Left renal cortex interstitium (tissue), 4 donors: ENCODE measurements around the gene PCGF5. TPM values are rescaled to one million over a fixed set of nuclear protein-coding genes. Genes with fewer than 3 reads are reported as not detected.
"Not testable (repeated sequence)": the region's sequence is repeated elsewhere in the genome, so short reads cannot be mapped to it uniquely, and the experiment has no call there.

ENCODE experiments used
- DNase-seq, 4 donors: peaks; one replicate each; pipeline ENCODE4 v3.0.0-alpha.2; 2013; ENCODE audit warnings: low read depth in 4 of 4, low spot score in 2 of 4, missing footprints in 1 of 4
- polyA plus RNA-seq, 4 donors: library from polyadenylated mRNA; unstranded; fragments of 120-200 nt; gene quantifications; one replicate each; pipeline ENCODE4 v1.2.1, GENCODE V29; 2013; ENCODE audit not compliant: insufficient read length in 4 of 4

The PCGF5 gene
- polyA plus RNA-seq, 4 donors, result 22.9 to 28.8 (median 27.0) TPM

GRCh38 chr10:91271886-91272285, 51.4 kb downstream of the PCGF5 start:
- DNase-seq, result no peak

- no peak for DNase-seq
These were observed 64.1 kb downstream of the PCGF5 start for GRCh38 chr10:91284486-91285090.

- no peak for DNase-seq
These were observed 66.1 kb downstream of the PCGF5 start for GRCh38 chr10:91286572-91286971.

- no peak for DNase-seq
These were observed 66.8 kb downstream of the PCGF5 start for GRCh38 chr10:91287276-91287675.

- DNase-seq, result no peak
These were observed 67.4 kb downstream of the PCGF5 start for GRCh38 chr10:91287912-91288311.

GRCh38 chr10:91289305-91289704, 68.8 kb downstream of the PCGF5 start:
- DNase-seq, result no peak

- no peak for DNase-seq
These were observed 70.1 kb downstream of the PCGF5 start for GRCh38 chr10:91290607-91291006.

GRCh38 chr10:91294134-91294906, 73.9 kb downstream of the PCGF5 start:
- DNase-seq, result no peak

GRCh38 chr10:91295346-91295745, 74.9 kb downstream of the PCGF5 start:
- DNase-seq, result no peak

GRCh38 chr10:91296471-91296870, 76.0 kb downstream of the PCGF5 start:
- no peak for DNase-seq

GRCh38 chr10:91298224-91298871, 77.9 kb downstream of the PCGF5 start:
- peak; percentile 37 to 59 (median 52) for DNase-seq

- DNase-seq, result no peak
These were observed 79.6 kb downstream of the PCGF5 start for GRCh38 chr10:91299999-91300575.

- DNase-seq, result not testable (repeated sequence)
These were observed 82.5 kb downstream of the PCGF5 start for GRCh38 chr10:91302946-91303345.

- DNase-seq, result not testable (repeated sequence)
These were observed 85.5 kb downstream of the PCGF5 start for GRCh38 chr10:91305979-91306378.

- DNase-seq, result no peak
These were observed 87.0 kb downstream of the PCGF5 start for GRCh38 chr10:91307489-91307888.

GRCh38 chr10:91309711-91310110, 89.2 kb downstream of the PCGF5 start:
- DNase-seq, result no peak

GRCh38 chr10:91311601-91312381, 91.3 kb downstream of the PCGF5 start:
- DNase-seq, result no peak

- no peak for DNase-seq
These were observed 91.9 kb downstream of the PCGF5 start for GRCh38 chr10:91312382-91312733.

- no peak for DNase-seq
These were observed 93.5 kb downstream of the PCGF5 start for GRCh38 chr10:91313796-91314485.

GRCh38 chr10:91316486-91316885, 96.0 kb downstream of the PCGF5 start:
- no peak for DNase-seq
